Right atrium auricular region (tissue), 2 donors: ENCODE results near the gene BABAM2. TPM values are rescaled to one million over a fixed set of nuclear protein-coding genes. Genes with fewer than 3 reads are reported as not detected.

ENCODE experiments used
- DNase-seq: peaks from one replicate; pipeline ENCODE4 v3.0.0-alpha.2; 2019; ENCODE audit warnings: low spot score
- H3K27ac ChIP-seq, 2 donors: fragments of 200-600 bp; sonication (generic); 1 replicate in 1 of 2; 2 replicates in 1 of 2; pipeline ENCODE4 v1.5.1; 2016 to 2019
- H3K27me3 ChIP-seq, 2 donors: fragments of 200-600 bp; sonication (generic); one replicate each; pipeline versions ENCODE4 v1.5.1 to v1.6.0; 2017 to 2019
- H3K36me3 ChIP-seq: fragments of 200-600 bp; sonication (generic); one replicate; pipeline ENCODE4 v1.5.1; 2016
- H3K4me1 ChIP-seq, 2 donors: fragments of 200-600 bp; sonication (generic); one replicate each; pipeline versions ENCODE4 v1.5.1 to v1.6.0; 2017 to 2019
- H3K4me3 ChIP-seq, 2 donors: fragments of 200-600 bp; sonication (generic); 1 replicate in 1 of 2; 2 replicates in 1 of 2; pipeline ENCODE4 v1.5.1; 2017 to 2019; ENCODE audit warnings: mild to moderate bottlenecking in 1 of 2, moderate library complexity in 1 of 2
- H3K9me3 ChIP-seq, 2 donors: fragments of 200-600 bp; sonication (generic); one replicate each; pipeline ENCODE4 v1.5.1; 2019
- total RNA-seq, 2 donors: library from RNA; depleted of rRNA; stranded (reverse); fragments of >200 nt; gene quantifications; one replicate each; pipeline ENCODE4 v1.1.0, GENCODE V29; 2016
- TF ChIP-seq, protein P1 (sequence below), 2 donors: fragments of 200-600 bp; sonication (generic); IDR thresholded peaks; one replicate each; pipeline ENCODE4 v1.5.1; 2019; ENCODE audit warnings: antibody characterized with exemption in 2 of 2

BABAM2 gene
- total RNA-seq, 2 donors from 2014 or later: 58.8 to 60.6 TPM

DNA sequence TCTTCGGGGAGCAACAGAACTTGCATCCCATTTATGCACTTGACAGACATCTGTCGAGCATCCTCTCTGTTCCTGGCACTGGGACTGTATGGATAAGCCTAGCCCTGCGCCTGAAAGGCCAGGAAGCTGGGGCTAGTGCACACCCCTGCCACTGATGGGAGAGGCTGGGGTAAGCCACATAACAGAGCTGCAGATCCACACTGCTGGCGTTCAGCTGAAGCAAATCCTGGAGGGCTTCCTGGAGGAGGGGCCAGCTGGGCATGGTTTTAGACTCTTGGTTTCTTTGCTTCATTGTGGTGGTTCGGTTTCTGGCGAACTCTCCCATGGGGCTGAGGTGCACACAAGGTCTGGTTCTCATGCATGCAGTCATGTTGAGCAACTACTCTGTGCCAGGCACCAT lies 456.7 kb downstream of the BABAM2 start:
- TF ChIP-seq, protein P1, sequence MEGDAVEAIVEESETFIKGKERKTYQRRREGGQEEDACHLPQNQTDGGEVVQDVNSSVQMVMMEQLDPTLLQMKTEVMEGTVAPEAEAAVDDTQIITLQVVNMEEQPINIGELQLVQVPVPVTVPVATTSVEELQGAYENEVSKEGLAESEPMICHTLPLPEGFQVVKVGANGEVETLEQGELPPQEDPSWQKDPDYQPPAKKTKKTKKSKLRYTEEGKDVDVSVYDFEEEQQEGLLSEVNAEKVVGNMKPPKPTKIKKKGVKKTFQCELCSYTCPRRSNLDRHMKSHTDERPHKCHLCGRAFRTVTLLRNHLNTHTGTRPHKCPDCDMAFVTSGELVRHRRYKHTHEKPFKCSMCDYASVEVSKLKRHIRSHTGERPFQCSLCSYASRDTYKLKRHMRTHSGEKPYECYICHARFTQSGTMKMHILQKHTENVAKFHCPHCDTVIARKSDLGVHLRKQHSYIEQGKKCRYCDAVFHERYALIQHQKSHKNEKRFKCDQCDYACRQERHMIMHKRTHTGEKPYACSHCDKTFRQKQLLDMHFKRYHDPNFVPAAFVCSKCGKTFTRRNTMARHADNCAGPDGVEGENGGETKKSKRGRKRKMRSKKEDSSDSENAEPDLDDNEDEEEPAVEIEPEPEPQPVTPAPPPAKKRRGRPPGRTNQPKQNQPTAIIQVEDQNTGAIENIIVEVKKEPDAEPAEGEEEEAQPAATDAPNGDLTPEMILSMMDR (IDR thresholded peaks at IDR 0.05): no peak
- Histone ChIP-seq H3K36me3 (no peaks in the 10 kb centered on the region), H3K27ac (peak overlapping the region in 1 of 2 donors; percentile 23), H3K9me3 (no peaks in the 10 kb centered on the region), H3K4me1 (peaks cover under 1 to 20% of the 10 kb centered on the region in 2 donors), H3K4me3 (no peak overlapping the region), H3K27me3 (no peaks in the 10 kb centered on the region)
- no peak for DNase-seq

DNA sequence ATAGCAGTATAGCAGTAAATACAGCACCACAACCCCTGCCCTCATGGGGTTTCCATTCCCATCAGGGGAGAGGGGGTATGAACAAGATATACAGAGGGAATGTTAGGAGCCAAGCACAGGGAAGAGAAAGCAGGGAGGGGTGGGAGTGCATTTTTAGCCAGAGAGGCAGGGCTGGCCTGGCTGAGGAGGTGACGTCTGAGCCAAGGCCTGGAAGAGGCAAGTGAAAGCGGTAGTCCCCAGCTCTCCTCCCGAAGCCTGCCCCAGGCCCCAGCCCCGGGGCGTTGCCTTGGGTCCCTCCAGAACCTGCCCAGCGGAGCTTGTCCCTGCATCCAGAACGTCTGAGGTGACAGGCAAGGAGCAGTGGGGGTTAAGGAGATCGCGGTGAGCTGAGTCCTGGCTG lies 457.1 kb downstream of the BABAM2 start:
- no peaks in the 10 kb centered on the region for H3K36me3 ChIP-seq
- H3K4me3 ChIP-seq: no peak overlapping the region
- H3K27me3 ChIP-seq: no peaks in the 10 kb centered on the region
- no peak overlapping the region for H3K27ac ChIP-seq
- TF ChIP-seq, protein P1 (IDR thresholded peaks at IDR 0.05): no peak
- DNase-seq: no peak
- H3K4me1 ChIP-seq: peaks cover 0 to 16% of the 10 kb centered on the region in 2 donors
- no peaks in the 10 kb centered on the region for H3K9me3 ChIP-seq

DNA sequence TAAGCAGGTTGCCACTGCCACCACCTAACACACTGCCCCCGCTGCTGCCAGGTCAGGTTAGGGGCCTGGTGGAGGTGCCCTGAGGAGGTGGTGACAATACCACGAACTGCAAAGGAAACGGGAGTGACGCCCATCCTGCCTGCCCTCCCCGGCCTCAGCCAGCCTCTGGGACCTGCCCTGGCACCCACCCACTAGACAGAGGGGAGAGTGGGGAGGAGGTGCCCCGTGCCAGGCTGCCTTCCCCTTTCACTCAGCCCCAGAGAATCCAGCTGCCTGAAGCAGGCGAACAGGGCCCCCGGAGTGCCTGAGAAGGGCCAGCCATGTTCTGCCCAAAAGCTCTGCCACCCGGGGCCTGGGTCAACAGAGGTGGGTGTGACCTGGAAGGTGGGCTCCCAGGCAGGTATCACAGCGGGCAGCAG lies 457.6 kb downstream of the BABAM2 start:
- TF ChIP-seq, protein P1 (IDR thresholded peaks at IDR 0.05): no peak
- Histone ChIP-seq H3K27ac (no peak overlapping the region), H3K36me3 (no peaks in the 10 kb centered on the region), H3K4me1 (peaks cover 0 to 10% of the 10 kb centered on the region in 2 donors), H3K9me3 (no peaks in the 10 kb centered on the region), H3K4me3 (no peak overlapping the region), H3K27me3 (no peaks in the 10 kb centered on the region)
- no peak for DNase-seq

DNA sequence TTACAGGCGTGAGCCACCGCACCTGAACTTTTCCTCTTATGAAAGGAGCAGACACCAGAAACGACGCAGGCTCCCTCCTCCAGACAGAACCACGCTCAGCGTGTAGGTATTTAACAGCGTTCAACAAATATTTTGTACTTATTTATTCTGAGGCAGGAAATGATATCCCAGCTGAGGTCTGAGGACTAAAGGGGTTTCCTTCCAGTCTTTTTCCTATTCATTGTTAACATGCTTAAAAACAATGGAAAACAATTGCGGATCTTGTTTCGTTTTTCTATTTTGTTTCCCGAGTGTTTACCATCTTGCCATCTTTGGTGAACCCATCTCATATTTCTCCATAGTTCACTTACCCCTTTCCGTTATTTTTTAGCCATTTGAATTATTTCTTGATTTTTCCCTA lies 458.4 kb downstream of the BABAM2 start:
- no peaks in the 10 kb centered on the region for H3K27me3 ChIP-seq
- H3K9me3 ChIP-seq: no peaks in the 10 kb centered on the region
- DNase-seq: no peak
- H3K27ac ChIP-seq: no peak overlapping the region
- H3K4me1 ChIP-seq: peaks cover 0 to 7% of the 10 kb centered on the region in 2 donors
- H3K4me3 ChIP-seq: no peak overlapping the region
- H3K36me3 ChIP-seq: no peaks in the 10 kb centered on the region
- TF ChIP-seq, protein P1 (IDR thresholded peaks at IDR 0.05): no peak

DNA sequence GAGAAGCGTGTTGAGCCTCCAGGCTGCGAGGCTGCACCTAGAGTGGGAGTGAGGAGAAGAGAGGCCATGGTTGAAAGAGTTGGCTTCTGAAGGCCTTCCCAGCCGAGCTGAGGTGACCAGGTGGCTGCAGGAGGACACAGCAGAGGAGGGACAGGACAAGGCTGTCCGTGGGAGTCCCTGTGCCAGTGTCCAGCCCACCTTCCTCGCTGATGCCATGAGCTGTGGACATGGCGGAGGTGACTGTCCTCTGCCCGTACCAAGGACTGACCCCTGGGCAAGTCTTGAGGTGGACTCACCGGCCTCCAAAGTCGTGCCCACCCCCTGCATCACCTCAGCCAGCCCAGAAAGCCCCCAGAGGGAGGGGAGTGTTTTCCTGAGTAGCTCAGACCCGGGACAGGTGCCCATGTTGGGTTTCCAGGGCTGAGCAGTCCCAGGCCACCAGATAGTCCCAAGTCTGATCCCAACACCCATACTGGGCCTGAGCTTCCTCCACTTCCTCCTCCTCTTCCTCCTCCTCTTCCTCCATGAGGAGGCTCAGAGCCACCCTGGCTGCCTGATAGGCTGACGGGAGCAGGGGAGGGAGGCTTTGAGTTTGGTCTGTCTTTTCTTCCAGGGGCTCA lies 459.1 kb downstream of the BABAM2 start:
- H3K9me3 ChIP-seq: no peaks in the 10 kb centered on the region
- no peak for DNase-seq
- no peak overlapping the region for H3K4me3 ChIP-seq
- H3K27me3 ChIP-seq: no peaks in the 10 kb centered on the region
- peaks cover 0 to 7% of the 10 kb centered on the region in 2 donors for H3K4me1 ChIP-seq
- H3K36me3 ChIP-seq: no peaks in the 10 kb centered on the region
- H3K27ac ChIP-seq: no peak overlapping the region
- TF ChIP-seq, protein P1 (IDR thresholded peaks at IDR 0.05): no peak

DNA sequence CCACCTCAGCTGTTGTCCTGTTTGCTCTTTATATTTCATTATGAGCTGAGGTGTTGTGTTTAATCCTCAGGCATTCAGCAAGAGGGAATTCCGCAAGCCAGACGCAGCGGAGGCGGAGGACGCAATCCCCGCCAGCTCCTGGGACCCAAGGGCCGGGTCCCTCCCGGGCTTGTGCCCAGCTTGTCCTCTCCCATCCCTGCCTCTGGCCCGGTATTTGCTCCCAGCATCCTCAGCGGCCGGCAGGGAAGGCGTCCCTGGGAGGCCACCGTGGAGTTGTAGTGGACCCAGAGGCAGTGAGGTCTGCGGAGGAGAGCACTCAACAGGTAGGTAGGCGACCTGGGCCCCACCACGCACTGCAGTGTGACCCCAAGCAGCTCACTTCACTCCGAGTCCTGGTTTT lies 459.7 kb downstream of the BABAM2 start:
- TF ChIP-seq, protein P1 (IDR thresholded peaks at IDR 0.05): no peak
- no peaks in the 10 kb centered on the region for H3K9me3 ChIP-seq
- H3K4me3 ChIP-seq: no peak overlapping the region
- H3K27me3 ChIP-seq: no peaks in the 10 kb centered on the region
- no peaks in the 10 kb centered on the region for H3K36me3 ChIP-seq
- DNase-seq: no peak
- H3K27ac ChIP-seq: no peak overlapping the region
- H3K4me1 ChIP-seq: peaks cover 0 to 10% of the 10 kb centered on the region in 2 donors
